HCT116 (cell line): ENCODE results near the gene SF3B4. TPM values are rescaled to one million over a fixed set of nuclear protein-coding genes. Genes with fewer than 3 reads are reported as not detected.

Source experiments
- ATAC-seq: fragments of 200-7000 bp; cut with Tn5 transposase; 2 replicates; pipeline ENCODE4 v1.9.1; 2020; ENCODE audit warnings: mild to moderate bottlenecking, moderate library complexity
- BruUV-seq: library from RNA; stranded (reverse); fragments of 400-500 nt; replicated peaks from 2 replicates; lab custom pipeline; 2021; lab: Mats Ljungman, UMichigan
- CTCF ChIA-PET: fragments of 300-600 bp; sonication (Branson Sonifier 250); formaldehyde crosslinking; loops from one replicate; lab custom pipeline; 2021; ENCODE audit warnings: antibody characterized with exemption; lab: Charles Lee
- POLR2A ChIA-PET: fragments of 300-600, 350-600 bp; sonication (Branson Sonifier 250); formaldehyde crosslinking; loops from one replicate; lab custom pipeline; 2021; ENCODE audit warnings: antibody characterized with exemption; lab: Charles Lee
- RAD21 ChIA-PET, 2 experiments: fragments of 300-600 bp; sonication (Branson Sonifier 250); formaldehyde crosslinking; loops; one replicate each; lab custom pipeline; 2023; ENCODE audit warnings: low total read pairs in 2 of 2; ENCODE audit not compliant: uncharacterized antibody in 2 of 2, unreplicated experiment in 2 of 2, low non-redundant PET in 1 of 2; lab: Charles Lee
- DNase-seq: peaks from one replicate; pipeline ENCODE4 v3.0.0-alpha.2; 2010; ENCODE audit warnings: low read depth, low spot score
- H2AFZ ChIP-seq: fragments of 200-600 bp; shearing (Covaris generic), sonication (generic); 2 replicates; pipeline ENCODE4 v1.6.1; 2017; ENCODE audit warnings: low read depth, mixed run types, mixed read lengths, antibody characterized with exemption, low read length; ENCODE audit not compliant: poor library complexity, severe bottlenecking
- H3K27ac ChIP-seq: 2 replicates; pipeline ENCODE4 v1.5.1; 2012; ENCODE audit warnings: low read depth, low read length
- H3K27me3 ChIP-seq: fragments of 200-600 bp; sonication (generic); 2 replicates; pipeline ENCODE4 v1.6.1; 2016; ENCODE audit warnings: mixed run types, low read length, mixed read lengths; ENCODE audit not compliant: insufficient read depth
- H3K36me3 ChIP-seq, 2 experiments: fragments of 200-500 bp in 1 of 2; fragments of 200-600 bp in 1 of 2; sonication (Bioruptor generic) in 1 of 2; sonication (generic) in 1 of 2; 2 replicates each; pipeline versions ENCODE4 v1.5.1 to v1.6.1; 2014 to 2016; ENCODE audit warnings: low read length in 2 of 2, inconsistent platforms in 1 of 2, mixed read lengths in 1 of 2, mixed run types in 1 of 2; ENCODE audit not compliant: insufficient read depth in 2 of 2, control insufficient read depth in 1 of 2
- H3K4me1 ChIP-seq, 2 experiments: fragments of 200-600 bp in 1 of 2; sonication (generic) in 1 of 2; 2 replicates each; pipeline versions ENCODE4 v1.5.1 to v1.6.1; 2012 to 2017; ENCODE audit warnings: low read length in 2 of 2, inconsistent platforms in 1 of 2, mild to moderate bottlenecking in 1 of 2, mixed read lengths in 1 of 2, mixed run types in 1 of 2, moderate library complexity in 1 of 2; ENCODE audit not compliant: insufficient read depth in 2 of 2, control insufficient read depth in 1 of 2
- H3K4me2 ChIP-seq: fragments of 200-600 bp; sonication (generic); 2 replicates; pipeline ENCODE4 v1.6.1; 2017; ENCODE audit warnings: mixed run types, low read length, mixed read lengths
- H3K4me3 ChIP-seq, 2 experiments: fragments of 200-600 bp in 1 of 2; sonication (generic) in 1 of 2; replicated peaks in 1 of 2; 2 replicates each; pipeline ENCODE4 v1.5.1; 2011 to 2016; ENCODE audit warnings: low read length in 2 of 2, control low read depth in 1 of 2, low read depth in 1 of 2, mild to moderate bottlenecking in 1 of 2, mixed read lengths in 1 of 2, mixed run types in 1 of 2
- H3K79me2 ChIP-seq: fragments of 200-600 bp; sonication (generic); 2 replicates; pipeline ENCODE4 v1.6.1; 2017; ENCODE audit warnings: mild to moderate bottlenecking, mixed run types, low read length, moderate library complexity, mixed read lengths; ENCODE audit not compliant: insufficient read depth
- H3K9ac ChIP-seq: fragments of 200-600 bp; sonication (generic); 2 replicates; pipeline ENCODE4 v1.6.1; 2016; ENCODE audit warnings: low read length, mixed read lengths
- H3K9me2 ChIP-seq: fragments of 200-600 bp; sonication (generic), shearing (Covaris generic); 2 replicates; pipeline ENCODE4 v1.6.1; 2017; ENCODE audit warnings: mixed run types, mild to moderate bottlenecking, moderate library complexity; ENCODE audit not compliant: insufficient read depth
- H3K9me3 ChIP-seq, 2 experiments: fragments of 200-500 bp in 1 of 2; fragments of 200-600 bp in 1 of 2; sonication (Bioruptor generic) in 1 of 2; sonication (generic) in 1 of 2; 2 replicates each; pipeline ENCODE4 v1.6.1; 2014 to 2017; ENCODE audit warnings: low read length in 2 of 2, mixed read lengths in 2 of 2, inconsistent platforms in 1 of 2, low read depth in 1 of 2, mild to moderate bottlenecking in 1 of 2, mixed run types in 1 of 2, moderate library complexity in 1 of 2; ENCODE audit not compliant: control insufficient read depth in 1 of 2, insufficient read depth in 1 of 2
- H4K20me1 ChIP-seq: fragments of 200-600 bp; sonication (generic), shearing (Covaris generic); 2 replicates; pipeline ENCODE4 v1.6.1; 2017; ENCODE audit warnings: mixed run types, mild to moderate bottlenecking, moderate library complexity; ENCODE audit not compliant: insufficient read depth
- CBX3 ChIP-seq: IDR thresholded peaks from 2 replicates; pipeline ENCODE4 v1.6.1; 2012; ENCODE audit warnings: low read depth
- CEBPB ChIP-seq: IDR thresholded peaks from 2 replicates; pipeline ENCODE4 v1.6.1; 2012; ENCODE audit warnings: low read depth
- CTCF ChIP-seq, 3 experiments: fragments of 200-600 bp in 1 of 3; sonication (generic) in 1 of 3; IDR thresholded peaks in 2 of 3; conservative IDR thresholded peaks in 1 of 3; 2 replicates each; pipeline ENCODE4 v1.5.1; 2012 to 2017; ENCODE audit warnings: low read depth in 2 of 3, low read length in 2 of 3, antibody characterized with exemption in 1 of 3, borderline replicate concordance in 1 of 3, control low read depth in 1 of 3, mild to moderate bottlenecking in 1 of 3, mixed read lengths in 1 of 3, mixed run types in 1 of 3, moderate library complexity in 1 of 3; ENCODE audit not compliant: insufficient read depth in 1 of 3
- EGR1 ChIP-seq: IDR thresholded peaks from 2 replicates; pipeline ENCODE4 v1.6.1; 2012; ENCODE audit warnings: low read depth
- EZH2 ChIP-seq: fragments of 200-600 bp; sonication (generic); IDR thresholded peaks from 2 replicates; pipeline ENCODE4 v1.6.1; 2017; ENCODE audit warnings: antibody characterized with exemption, mixed run types
- POLR2A ChIP-seq: IDR thresholded peaks from 2 replicates; pipeline ENCODE4 v1.7.0; 2011; ENCODE audit warnings: borderline replicate concordance; ENCODE audit not compliant: insufficient read depth, insufficient read length; ENCODE audit errors: extremely low read depth
- SP1 ChIP-seq: IDR thresholded peaks from 2 replicates; pipeline ENCODE4 v1.6.1; 2012; ENCODE audit warnings: low read depth
- ZBTB33 ChIP-seq: IDR thresholded peaks from 2 replicates; pipeline ENCODE4 v1.6.1; 2011; ENCODE audit warnings: mild to moderate bottlenecking, low read length, moderate library complexity; ENCODE audit not compliant: insufficient replicate concordance; ENCODE audit errors: extremely low read depth
- ZNF274 ChIP-seq: fragments of 200-500 bp; sonication (Bioruptor generic); IDR thresholded peaks from 2 replicates; pipeline ENCODE4 v1.6.1; 2014; ENCODE audit warnings: mild to moderate bottlenecking, low read depth, low read length, inconsistent platforms
- intact Hi-C: fragments of 100-400 bp; cut with micrococcal nuclease; formaldehyde crosslinking; loops from 2 replicates; pipeline ENCODE4 v1.10.0; 2022
- total RNA-seq: library from RNA; stranded (reverse); gene quantifications from one replicate; pipeline ENCODE4 v1.2.1, GENCODE V29; 2021; ENCODE audit not compliant: unreplicated experiment

Gene SF3B4
- total RNA-seq, 1 experiment from 2014 or later, result 88.5 TPM

DNA sequence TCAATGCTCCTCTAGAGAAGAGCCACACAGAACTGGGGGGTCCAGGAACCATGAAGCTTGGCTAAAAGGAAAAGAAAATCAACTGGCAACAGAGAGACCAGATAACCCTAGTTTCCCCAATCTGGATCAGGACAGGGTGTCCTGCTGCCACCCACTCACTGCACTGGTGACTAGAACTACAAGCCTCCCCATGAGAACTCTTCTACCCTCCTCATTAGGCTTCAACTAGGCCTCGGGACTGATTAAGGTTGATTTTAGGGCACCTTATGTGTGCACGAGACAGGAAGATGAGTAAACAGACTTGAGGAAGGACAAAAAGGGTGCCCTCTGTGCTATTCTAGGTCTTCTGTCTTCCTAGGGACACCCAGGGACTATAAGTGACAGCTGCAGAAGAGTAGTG lies 2.3 kb upstream of the SF3B4 start:
- no peak overlapping the region for H3K9ac ChIP-seq
- CTCF ChIA-PET, result no interaction called here
- H3K9me2 ChIP-seq, result no peaks in the 10 kb centered on the region
- H2AFZ ChIP-seq, result no peak overlapping the region
- H3K27me3 ChIP-seq, result no peaks in the 10 kb centered on the region
- H3K36me3 ChIP-seq, result peaks cover 15 to 19% of the 10 kb centered on the region in 2 experiments; a peak in 3 of 4 replicates
- POLR2A ChIA-PET, result interaction anchor here (2.3 to 2.5 kb wide), 2 partner anchors 9 to 42 kb away, joined by 23 to 29 read pairs; a partner anchor contains a TSS
- peaks cover 31% of the 10 kb centered on the region for H3K79me2 ChIP-seq
- no peak overlapping the region for H3K4me2 ChIP-seq
- peaks cover 5% of the 10 kb centered on the region; the same call in 1 of the 2 replicates for H4K20me1 ChIP-seq
- no peak overlapping the region for H3K27ac ChIP-seq
- no TSS peak for BruUV-seq
- ATAC-seq (no peak), DNase-seq (no peak)
- intact Hi-C loops, result no loop called here
- no peaks in the 10 kb centered on the region for H3K9me3 ChIP-seq
- TF ChIP-seq ZBTB33 (no peak), CBX3 (no peak), CEBPB (no peak), SP1 (no peak), EZH2 (no peak), EGR1 (no peak), POLR2A (no peak), CTCF (IDR thresholded peaks at IDR 0.05 in 2 of 3, conservative IDR thresholded peaks at IDR 0.05 in 1 of 3; ENCODE audit: borderline replicate concordance in 1 of 3, insufficient read depth in 1 of 3, low read depth in 2 of 3, low read length in 2 of 3) (no peak), ZNF274 (no peak)
- H3K4me1 ChIP-seq, result peaks cover 9 to 31% of the 10 kb centered on the region in 2 experiments; a peak in 3 of 4 replicates
- RAD21 ChIA-PET, result no interaction called here
- H3K4me3 ChIP-seq, result no peak overlapping the region
